Neural cell (in vitro differentiated cells): ENCODE measurements around the gene SALL3.

ENCODE experiments used
- EZH2 ChIP-seq: fragments of 200-600, 300-800 bp; shearing (Covaris generic), sonication (generic); IDR thresholded peaks from 2 replicates; pipeline ENCODE4 v1.6.1; 2014; ENCODE audit warnings: antibody characterized with exemption, low read length, borderline replicate concordance, mild to moderate bottlenecking; ENCODE audit not compliant: insufficient read depth, poor library complexity, severe bottlenecking
- POLR2AphosphoS5 ChIP-seq: IDR thresholded peaks from 2 replicates; pipeline ENCODE4 v1.6.1; 2012
- TF ChIP-seq, protein P1 (sequence below): fragments of 450-650 bp; IDR thresholded peaks from 2 replicates; pipeline ENCODE4 v1.5.1; 2014; ENCODE audit warnings: antibody characterized with exemption, mild to moderate bottlenecking, moderate library complexity; ENCODE audit not compliant: poor library complexity, severe bottlenecking

DNA sequence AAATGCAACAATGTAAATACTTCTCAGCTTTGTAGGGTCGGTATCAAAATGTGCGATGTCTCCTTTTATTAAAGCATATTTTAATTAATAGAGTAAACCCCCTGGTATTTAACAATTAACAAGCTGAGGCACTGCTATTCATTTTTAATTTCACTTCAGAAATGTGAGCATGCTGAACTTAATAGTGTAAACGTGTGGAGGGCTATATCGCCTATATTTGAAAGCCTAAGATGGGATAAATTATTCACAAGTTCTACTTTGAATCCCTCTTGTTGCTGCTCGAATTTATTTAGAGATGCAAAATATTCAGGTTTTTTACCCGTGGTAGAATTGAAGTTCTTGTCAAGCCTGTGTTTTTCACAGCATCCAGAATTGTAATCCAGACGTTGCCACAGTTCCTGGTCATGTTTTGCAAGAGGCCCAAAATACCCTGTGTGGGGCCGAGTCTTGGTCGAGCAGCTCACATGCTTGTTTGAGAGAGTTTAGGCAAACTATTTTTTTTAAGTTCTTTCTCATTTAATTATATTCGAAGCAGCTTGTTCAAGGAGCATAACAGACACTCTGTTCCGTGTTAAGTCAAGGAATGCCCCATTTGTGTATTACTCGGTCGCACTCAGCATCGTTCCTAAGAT lies 2.5 kb downstream of the SALL3 start:
- TF ChIP-seq, protein P1, sequence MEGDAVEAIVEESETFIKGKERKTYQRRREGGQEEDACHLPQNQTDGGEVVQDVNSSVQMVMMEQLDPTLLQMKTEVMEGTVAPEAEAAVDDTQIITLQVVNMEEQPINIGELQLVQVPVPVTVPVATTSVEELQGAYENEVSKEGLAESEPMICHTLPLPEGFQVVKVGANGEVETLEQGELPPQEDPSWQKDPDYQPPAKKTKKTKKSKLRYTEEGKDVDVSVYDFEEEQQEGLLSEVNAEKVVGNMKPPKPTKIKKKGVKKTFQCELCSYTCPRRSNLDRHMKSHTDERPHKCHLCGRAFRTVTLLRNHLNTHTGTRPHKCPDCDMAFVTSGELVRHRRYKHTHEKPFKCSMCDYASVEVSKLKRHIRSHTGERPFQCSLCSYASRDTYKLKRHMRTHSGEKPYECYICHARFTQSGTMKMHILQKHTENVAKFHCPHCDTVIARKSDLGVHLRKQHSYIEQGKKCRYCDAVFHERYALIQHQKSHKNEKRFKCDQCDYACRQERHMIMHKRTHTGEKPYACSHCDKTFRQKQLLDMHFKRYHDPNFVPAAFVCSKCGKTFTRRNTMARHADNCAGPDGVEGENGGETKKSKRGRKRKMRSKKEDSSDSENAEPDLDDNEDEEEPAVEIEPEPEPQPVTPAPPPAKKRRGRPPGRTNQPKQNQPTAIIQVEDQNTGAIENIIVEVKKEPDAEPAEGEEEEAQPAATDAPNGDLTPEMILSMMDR, result no peak
- no peak for TF ChIP-seq EZH2
- peak; percentile 1 for TF ChIP-seq POLR2AphosphoS5
